H9 (cell line): ENCODE data around the gene PRCC. TPM values are rescaled to one million over a fixed set of nuclear protein-coding genes. Genes with fewer than 3 reads are reported as not detected.

Experiments
- DNase-seq: peaks from one replicate; pipeline ENCODE4 v3.0.0-alpha.2; 2017
- H2AFZ ChIP-seq: one replicate; pipeline ENCODE4 v1.6.1; 2013; ENCODE audit warnings: mild to moderate bottlenecking, low read length, control low read depth, moderate library complexity
- H2AK5ac ChIP-seq: 2 replicates; pipeline ENCODE4 v1.6.1; 2013; ENCODE audit warnings: low read length, control low read depth, mixed read lengths; ENCODE audit not compliant: insufficient read length
- H2BK120ac ChIP-seq: one replicate; pipeline ENCODE4 v1.6.1; 2013; ENCODE audit warnings: low read depth, mild to moderate bottlenecking, low read length, control low read depth, inconsistent platforms; ENCODE audit not compliant: poor library complexity, severe bottlenecking
- H2BK12ac ChIP-seq: 2 replicates; pipeline ENCODE4 v1.6.1; 2013; ENCODE audit warnings: low read length, control low read depth, mixed read lengths, low read depth; ENCODE audit not compliant: insufficient read length
- H2BK15ac ChIP-seq: 2 replicates; pipeline ENCODE4 v1.6.1; 2013; ENCODE audit warnings: low read depth, low read length, control low read depth
- H2BK20ac ChIP-seq: one replicate; pipeline ENCODE4 v1.6.1; 2013; ENCODE audit warnings: low read depth, mild to moderate bottlenecking, low read length, control low read depth, inconsistent platforms; ENCODE audit not compliant: poor library complexity, severe bottlenecking
- H2BK5ac ChIP-seq: 2 replicates; pipeline ENCODE4 v1.6.1; 2013; ENCODE audit warnings: low read length, control low read depth, mixed read lengths; ENCODE audit not compliant: insufficient read length
- H3K14ac ChIP-seq: 2 replicates; pipeline ENCODE4 v1.6.1; 2013; ENCODE audit warnings: low read length, control low read depth; ENCODE audit not compliant: insufficient read depth
- H3K18ac ChIP-seq: 2 replicates; pipeline ENCODE4 v1.6.1; 2013; ENCODE audit warnings: low read depth, mild to moderate bottlenecking, mixed read lengths, low read length, control low read depth; ENCODE audit not compliant: insufficient read length
- H3K23ac ChIP-seq: 2 replicates; pipeline ENCODE4 v1.6.1; 2013; ENCODE audit warnings: low read length, control low read depth, mixed read lengths, low read depth; ENCODE audit not compliant: insufficient read length
- H3K23me2 ChIP-seq: 2 replicates; pipeline ENCODE4 v1.6.1; 2013; ENCODE audit warnings: low read depth, mild to moderate bottlenecking, mixed read lengths, low read length, control low read depth; ENCODE audit not compliant: insufficient read length, poor library complexity, severe bottlenecking
- H3K27ac ChIP-seq: 2 replicates; pipeline ENCODE4 v1.5.1; 2013; ENCODE audit warnings: low read length, control low read depth, mixed read lengths, low read depth; ENCODE audit not compliant: insufficient read length
- H3K27me3 ChIP-seq: 2 replicates; pipeline ENCODE4 v1.6.1; 2013; ENCODE audit warnings: low read length, control low read depth, inconsistent platforms; ENCODE audit not compliant: insufficient read depth
- H3K4ac ChIP-seq: 2 replicates; pipeline ENCODE4 v1.6.1; 2013; ENCODE audit warnings: low read depth, mild to moderate bottlenecking, control low read depth, inconsistent platforms, low read length, moderate library complexity
- H3K4me1 ChIP-seq: 2 replicates; pipeline ENCODE4 v1.6.1; 2013; ENCODE audit warnings: low read length, control low read depth, inconsistent platforms; ENCODE audit not compliant: insufficient read depth
- H3K4me2 ChIP-seq: 2 replicates; pipeline ENCODE4 v1.6.1; 2013; ENCODE audit warnings: low read length, control low read depth, mixed read lengths; ENCODE audit not compliant: insufficient read length, insufficient read depth
- H3K56ac ChIP-seq: 2 replicates; pipeline ENCODE4 v1.6.1; 2013; ENCODE audit warnings: low read depth, mild to moderate bottlenecking, mixed read lengths, low read length, control low read depth; ENCODE audit not compliant: insufficient read length
- H3K79me1 ChIP-seq: 2 replicates; pipeline ENCODE4 v1.6.1; 2013; ENCODE audit warnings: low read depth, mild to moderate bottlenecking, moderate library complexity, low read length, control low read depth, inconsistent platforms; ENCODE audit not compliant: insufficient read depth, poor library complexity, severe bottlenecking
- H3K79me2 ChIP-seq: 2 replicates; pipeline ENCODE4 v1.6.1; 2013; ENCODE audit warnings: low read length, control low read depth, inconsistent platforms; ENCODE audit not compliant: insufficient read depth
- H3K9ac ChIP-seq: 2 replicates; pipeline ENCODE4 v1.6.1; 2013; ENCODE audit warnings: low read length, control low read depth, mixed read lengths; ENCODE audit not compliant: insufficient read length; ENCODE audit errors: extremely low read depth
- H3K9me3 ChIP-seq: one replicate; pipeline ENCODE4 v1.6.1; 2013; ENCODE audit warnings: low read depth, low read length, inconsistent platforms; ENCODE audit not compliant: control insufficient read depth
- H3T11ph ChIP-seq: one replicate; pipeline ENCODE4 v1.6.1; 2013; ENCODE audit warnings: mild to moderate bottlenecking, low read length, control low read depth, inconsistent platforms
- H4K20me1 ChIP-seq: one replicate; pipeline ENCODE4 v1.6.1; 2013; ENCODE audit not compliant: control insufficient read depth, insufficient read length, insufficient read depth
- H4K5ac ChIP-seq: 2 replicates; pipeline ENCODE4 v1.6.1; 2013; ENCODE audit warnings: low read depth, mild to moderate bottlenecking, mixed read lengths, low read length, control low read depth; ENCODE audit not compliant: insufficient read length
- H4K8ac ChIP-seq: replicated peaks from 2 replicates; pipeline ENCODE4 v1.6.1; 2013; ENCODE audit warnings: low read length, control low read depth, mixed read lengths, low read depth; ENCODE audit not compliant: insufficient read length
- H4K91ac ChIP-seq: 2 replicates; pipeline ENCODE4 v1.6.1; 2013; ENCODE audit warnings: low read depth, mild to moderate bottlenecking, moderate library complexity, mixed read lengths, low read length, control low read depth; ENCODE audit not compliant: insufficient read length
- H3K27ac Mint-ChIP-seq, 3 experiments: 2 replicates in 2 of 3; 3 replicates in 1 of 3; pipeline ENCODE4 v1.8.0; 2020 to 2021; ENCODE audit warnings: mixed read lengths in 3 of 3, mild to moderate bottlenecking in 1 of 3, moderate library complexity in 1 of 3
- H3K27me3 Mint-ChIP-seq: 2 replicates; pipeline ENCODE4 v1.8.0; 2021; ENCODE audit warnings: low read depth, mild to moderate bottlenecking, moderate library complexity, mixed read lengths
- H3K36me3 Mint-ChIP-seq, 3 experiments: 2 replicates in 2 of 3; 3 replicates in 1 of 3; pipeline ENCODE4 v1.8.0; 2020 to 2021; ENCODE audit warnings: low read depth in 3 of 3, mixed read lengths in 3 of 3; ENCODE audit not compliant: insufficient read depth in 1 of 3
- H3K4me1 Mint-ChIP-seq, 2 experiments: 2 replicates each; pipeline ENCODE4 v1.8.0; 2020; ENCODE audit warnings: mixed read lengths in 2 of 2
- H3K4me3 Mint-ChIP-seq, 2 experiments: 2 replicates in 1 of 2; 3 replicates in 1 of 2; pipeline ENCODE4 v1.8.0; 2020 to 2021; ENCODE audit warnings: mild to moderate bottlenecking in 2 of 2, mixed read lengths in 2 of 2, moderate library complexity in 1 of 2
- H3K9me3 Mint-ChIP-seq, 2 experiments: 2 replicates in 1 of 2; 3 replicates in 1 of 2; pipeline ENCODE4 v1.8.0; 2020; ENCODE audit warnings: mild to moderate bottlenecking in 2 of 2, mixed read lengths in 2 of 2, moderate library complexity in 1 of 2
- WGBS: extraction: QIAGEN DNeasy Blood & Tissue Kit; methylation state at CpG from one replicate; pipeline ENCODE4 v1.1.7; 2013; ENCODE audit warnings: missing lambda C conversion rate, low lambda C conversion rate, mixed read lengths; ENCODE audit not compliant: insufficient read length; ENCODE audit errors: extremely low coverage; 5-methylcytosine and 5-hydroxymethylcytosine counted together
- total RNA-seq: library from RNA; stranded (reverse); gene quantifications from 2 replicates; pipeline ENCODE4 v1.2.1, GENCODE V29; 2021
- TF ChIP-seq, protein P1 (sequence below): fragments of 200-600 bp; sonication (generic); conservative IDR thresholded peaks from 3 replicates; pipeline ENCODE4 v1.8.0; 2021; ENCODE audit warnings: antibody characterized with exemption, mild to moderate bottlenecking

Gene PRCC
- total RNA-seq, 1 experiment from 2014 or later, result 129 TPM

DNA sequence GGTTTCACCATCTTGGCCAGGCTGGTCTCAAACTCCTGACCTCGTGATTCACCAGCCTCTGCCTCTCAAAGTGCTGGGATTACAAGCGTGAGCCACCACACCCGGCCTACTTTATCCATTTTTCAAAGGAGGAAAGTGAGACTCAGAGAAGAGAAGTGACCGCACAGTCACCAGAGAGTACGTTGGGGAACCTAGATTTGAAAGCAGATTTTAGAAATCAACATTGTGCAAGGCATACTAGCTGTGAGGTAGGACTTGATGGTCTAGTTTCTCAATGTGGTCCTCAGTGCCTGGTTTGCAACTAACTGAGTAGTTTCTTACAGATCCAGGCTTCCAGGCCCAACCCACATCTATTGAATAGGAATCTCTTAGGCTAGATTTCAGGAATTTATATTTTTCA, 1.7 kb upstream of the PRCC start:
- TF ChIP-seq, protein P1, sequence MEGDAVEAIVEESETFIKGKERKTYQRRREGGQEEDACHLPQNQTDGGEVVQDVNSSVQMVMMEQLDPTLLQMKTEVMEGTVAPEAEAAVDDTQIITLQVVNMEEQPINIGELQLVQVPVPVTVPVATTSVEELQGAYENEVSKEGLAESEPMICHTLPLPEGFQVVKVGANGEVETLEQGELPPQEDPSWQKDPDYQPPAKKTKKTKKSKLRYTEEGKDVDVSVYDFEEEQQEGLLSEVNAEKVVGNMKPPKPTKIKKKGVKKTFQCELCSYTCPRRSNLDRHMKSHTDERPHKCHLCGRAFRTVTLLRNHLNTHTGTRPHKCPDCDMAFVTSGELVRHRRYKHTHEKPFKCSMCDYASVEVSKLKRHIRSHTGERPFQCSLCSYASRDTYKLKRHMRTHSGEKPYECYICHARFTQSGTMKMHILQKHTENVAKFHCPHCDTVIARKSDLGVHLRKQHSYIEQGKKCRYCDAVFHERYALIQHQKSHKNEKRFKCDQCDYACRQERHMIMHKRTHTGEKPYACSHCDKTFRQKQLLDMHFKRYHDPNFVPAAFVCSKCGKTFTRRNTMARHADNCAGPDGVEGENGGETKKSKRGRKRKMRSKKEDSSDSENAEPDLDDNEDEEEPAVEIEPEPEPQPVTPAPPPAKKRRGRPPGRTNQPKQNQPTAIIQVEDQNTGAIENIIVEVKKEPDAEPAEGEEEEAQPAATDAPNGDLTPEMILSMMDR, result no peak
- H4K91ac ChIP-seq, result no peak overlapping the region
- H2BK120ac ChIP-seq, result no peak overlapping the region
- H3K4ac ChIP-seq, result no peak overlapping the region
- H2BK20ac ChIP-seq, result no peak overlapping the region
- H4K20me1 ChIP-seq, result no peaks in the 10 kb centered on the region
- Mint-ChIP-seq H3K4me3 (peak overlapping the region; percentile 20 to 21; a peak in 1 of 5 replicates), H3K27ac (no peak overlapping the region; a peak in 1 of 7 replicates), H3K4me1 (peaks cover 24 to 25% of the 10 kb centered on the region in 2 experiments), H3K9me3 (no peaks in the 10 kb centered on the region), H3K27me3 (no peaks in the 10 kb centered on the region), H3K36me3 (peaks cover 3 to 18% (median 17%) of the 10 kb centered on the region in 3 experiments)
- H3K4me1 ChIP-seq, result no peaks in the 10 kb centered on the region; the same call in 1 of the 2 replicates
- H3K23me2 ChIP-seq, result peaks cover 17% of the 10 kb centered on the region
- no peaks in the 10 kb centered on the region for H3K27me3 ChIP-seq
- WGBS, result no CpG with 5 or more reads among the region's 5 CpGs
- no peak overlapping the region for H2BK5ac ChIP-seq
- H3K4me2 ChIP-seq, result no peak overlapping the region
- no peaks in the 10 kb centered on the region for H3K9me3 ChIP-seq
- no peak overlapping the region for H2AK5ac ChIP-seq
- H3K56ac ChIP-seq, result no peak overlapping the region
- peaks cover 16% of the 10 kb centered on the region for H3K79me2 ChIP-seq
- no peak overlapping the region for H4K8ac ChIP-seq
- H2BK12ac ChIP-seq, result no peak overlapping the region
- no peak overlapping the region for H3T11ph ChIP-seq
- DNase-seq, result no peak
- H4K5ac ChIP-seq, result no peak overlapping the region
- no peak overlapping the region for H3K14ac ChIP-seq
- H3K27ac ChIP-seq, result no peak overlapping the region
- H3K18ac ChIP-seq, result no peak overlapping the region
- H3K23ac ChIP-seq, result no peak overlapping the region
- H3K9ac ChIP-seq, result no peak overlapping the region
- H3K79me1 ChIP-seq, result peaks cover 5% of the 10 kb centered on the region
- H2BK15ac ChIP-seq, result no peak overlapping the region
- no peak overlapping the region for H2AFZ ChIP-seq
